Ovary (tissue), 9 donors: ENCODE results near the gene PHOX2B. TPM values are rescaled to one million over a fixed set of nuclear protein-coding genes. Genes with fewer than 3 reads are reported as not detected.

Experiments
- DNase-seq, 5 donors: peaks; one replicate each; pipeline ENCODE4 v3.0.0-alpha.2; 2019 to 2020
- H3K27ac ChIP-seq, 2 donors: fragments of 200-600 bp; one replicate each; pipeline versions ENCODE4 v1.5.1 to v1.8.0; 2019 to 2022
- H3K27me3 ChIP-seq: fragments of 200-600 bp; one replicate; pipeline ENCODE4 v1.8.0; 2022
- H3K36me3 ChIP-seq: fragments of 200-600 bp; sonication (generic); one replicate; pipeline ENCODE4 v1.5.1; 2019
- H3K4me1 ChIP-seq: one replicate; pipeline ENCODE4 v1.8.1; 2013; ENCODE audit warnings: mild to moderate bottlenecking, moderate library complexity; ENCODE audit not compliant: insufficient read depth
- H3K4me3 ChIP-seq: fragments of 200-600 bp; sonication (generic); one replicate; pipeline ENCODE4 v1.5.1; 2017
- H3K9me3 ChIP-seq, 2 donors: fragments of 200-600 bp in 1 of 2; sonication (generic) in 1 of 2; one replicate each; pipeline versions ENCODE4 v1.5.1 to v1.8.1; 2013 to 2019; ENCODE audit warnings: mild to moderate bottlenecking in 1 of 2, moderate library complexity in 1 of 2
- EP300 ChIP-seq: sonication (generic); formaldehyde crosslinking; IDR thresholded peaks from one replicate; pipeline ENCODE4 v1.6.1; 2017; ENCODE audit warnings: antibody characterized with exemption
- POLR2A ChIP-seq: fragments of 450-650 bp; IDR thresholded peaks from one replicate; pipeline ENCODE4 v1.6.1; 2017; ENCODE audit warnings: antibody characterized with exemption, mild to moderate bottlenecking, moderate library complexity
- WGBS, 3 donors: extraction: QIAGEN DNeasy Blood & Tissue Kit in 1 of 3; methylation state at CpG; one replicate each; pipeline versions ENCODE4 v1.1.5 to v1.1.7; 2013 to 2017; 5-methylcytosine and 5-hydroxymethylcytosine counted together
- intact Hi-C, 4 donors: fragments of 100-400 bp; cut with DNase I; formaldehyde crosslinking; loops; one replicate each; pipeline versions ENCODE4 v1.11.0 to v1.15.1; 2022 to 2023
- polyA plus RNA-seq, 2 donors: library from polyadenylated mRNA; stranded (reverse); fragments of 200-250 nt in 1 of 2; fragments of 350-450 nt in 1 of 2; fragmentation: Illumina TruSeq in 1 of 2; extraction: RNeasy Lipid Tissue Mini Kit (QIAGEN cat#74804) in 1 of 2; gene quantifications; one replicate each; pipeline ENCODE4 v1.2.3, GENCODE V29; 2013 to 2014
- small RNA-seq: library from RNA; depleted of rRNA; stranded (forward); fragments of <200 nt; gene quantifications from one replicate; pipeline ENCODE3, GENCODE V24; 2016
- total RNA-seq, 7 donors: library from RNA; depleted of rRNA in 2 of 7; stranded (reverse); fragments of >200 nt in 2 of 7; fragmentation: NEBNext Ultra II Directional in 3 of 7; extraction: Animal tissue kit (Norgen Biotek cat#: 25700) in 3 of 7; gene quantifications; one replicate each; pipeline versions ENCODE4 v1.1.0 to v1.2.4, GENCODE V29; 2016 to 2023
- TF ChIP-seq, protein P1 (sequence below), 3 donors: fragments of 450-650 bp in 2 of 3; fragments of 200-600 bp in 1 of 3; IDR thresholded peaks; one replicate each; pipeline versions ENCODE4 v1.5.1 to v1.8.0; 2016 to 2022; ENCODE audit warnings: antibody characterized with exemption in 3 of 3, mild to moderate bottlenecking in 1 of 3
- donor health status: DM: no; HTN: no; CAD: no; lungs with moderate emphysema.
- donor health status: DM: no; HTN: no; CAD: no.
- donor health status: Bipolar disorder and iron deficiency.
- donor health status: DM: yes; HTN: yes; CAD: no.
- donor health status: DM: no; HTN: no; CAD: no.
- donor health status: DM: yes; HTN: yes; CAD: no.

The PHOX2B gene
- total and polyA plus RNA-seq, 9 donors, result not detected

DNA sequence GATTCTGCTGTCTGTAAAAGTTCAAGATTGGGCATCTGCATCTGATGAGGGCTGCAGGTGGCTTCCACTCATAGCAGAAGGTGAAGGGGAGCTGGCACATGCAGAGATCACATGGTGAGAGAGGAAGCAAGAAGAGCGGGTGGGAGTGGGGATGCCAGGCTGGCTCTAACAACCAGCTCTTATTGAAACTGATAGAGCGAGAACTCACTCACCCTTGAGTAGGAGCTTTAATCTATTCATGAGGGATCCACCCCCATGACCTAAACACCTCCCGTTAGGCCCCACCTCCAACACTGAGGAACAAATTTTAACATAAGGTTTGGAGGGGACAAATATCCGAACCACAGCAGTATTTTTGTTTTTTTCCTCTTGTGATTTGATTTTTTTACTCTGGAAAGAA is 45.8 kb downstream of the PHOX2B start:
- intact Hi-C loops, result loop anchor here in 1 of 4 donors (5.0 kb wide), 1 partner anchor 180 kb away; no protein-coding TSS in a partner anchor
- TF ChIP-seq, protein P1, sequence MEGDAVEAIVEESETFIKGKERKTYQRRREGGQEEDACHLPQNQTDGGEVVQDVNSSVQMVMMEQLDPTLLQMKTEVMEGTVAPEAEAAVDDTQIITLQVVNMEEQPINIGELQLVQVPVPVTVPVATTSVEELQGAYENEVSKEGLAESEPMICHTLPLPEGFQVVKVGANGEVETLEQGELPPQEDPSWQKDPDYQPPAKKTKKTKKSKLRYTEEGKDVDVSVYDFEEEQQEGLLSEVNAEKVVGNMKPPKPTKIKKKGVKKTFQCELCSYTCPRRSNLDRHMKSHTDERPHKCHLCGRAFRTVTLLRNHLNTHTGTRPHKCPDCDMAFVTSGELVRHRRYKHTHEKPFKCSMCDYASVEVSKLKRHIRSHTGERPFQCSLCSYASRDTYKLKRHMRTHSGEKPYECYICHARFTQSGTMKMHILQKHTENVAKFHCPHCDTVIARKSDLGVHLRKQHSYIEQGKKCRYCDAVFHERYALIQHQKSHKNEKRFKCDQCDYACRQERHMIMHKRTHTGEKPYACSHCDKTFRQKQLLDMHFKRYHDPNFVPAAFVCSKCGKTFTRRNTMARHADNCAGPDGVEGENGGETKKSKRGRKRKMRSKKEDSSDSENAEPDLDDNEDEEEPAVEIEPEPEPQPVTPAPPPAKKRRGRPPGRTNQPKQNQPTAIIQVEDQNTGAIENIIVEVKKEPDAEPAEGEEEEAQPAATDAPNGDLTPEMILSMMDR (IDR thresholded peaks at IDR 0.05), result no peak
- TF ChIP-seq EP300 (no peak), POLR2A (no peak)
- Histone ChIP-seq H3K9me3 (no peaks in the 10 kb centered on the region), H3K27me3 (no peaks in the 10 kb centered on the region), H3K36me3 (no peaks in the 10 kb centered on the region), H3K4me1 (no peaks in the 10 kb centered on the region), H3K4me3 (no peak overlapping the region), H3K27ac (no peak overlapping the region)
- 67 to 80% (median 76%) methylated on average over 4 of the region's 4 CpGs for WGBS, 3 donors
- no peak for DNase-seq

DNA sequence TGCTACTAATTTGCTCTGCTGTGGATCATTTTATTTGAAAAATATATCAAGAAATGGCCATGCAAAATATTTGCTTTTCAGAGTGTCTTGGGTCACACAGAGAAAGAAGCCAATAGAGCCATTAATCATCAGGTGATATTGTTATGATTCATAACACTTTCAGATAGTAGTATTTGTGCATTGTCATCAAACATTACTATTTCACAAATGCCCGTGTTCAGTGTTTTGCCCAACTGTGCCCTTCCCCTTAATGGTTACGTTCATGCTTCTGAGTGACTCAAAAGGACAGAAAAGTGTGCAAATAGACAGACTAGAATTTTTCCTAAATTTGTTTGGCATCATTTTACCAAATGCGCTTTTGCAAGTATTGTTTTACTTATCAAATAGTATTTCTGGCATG is 46.5 kb downstream of the PHOX2B start:
- Histone ChIP-seq H3K4me3 (no peak overlapping the region), H3K27me3 (no peaks in the 10 kb centered on the region), H3K27ac (no peak overlapping the region), H3K4me1 (no peaks in the 10 kb centered on the region), H3K36me3 (no peaks in the 10 kb centered on the region), H3K9me3 (no peaks in the 10 kb centered on the region)
- no peak for DNase-seq
- WGBS, 3 donors, result 68 to 77% (median 72%) methylated on average over 3 of the region's 3 CpGs
- TF ChIP-seq, protein P1 (IDR thresholded peaks at IDR 0.05), result no peak
- TF ChIP-seq POLR2A (no peak), EP300 (no peak)
- intact Hi-C loops, result loop anchor here in 1 of 4 donors (5.0 kb wide), 1 partner anchor 180 kb away; no protein-coding TSS in a partner anchor

DNA sequence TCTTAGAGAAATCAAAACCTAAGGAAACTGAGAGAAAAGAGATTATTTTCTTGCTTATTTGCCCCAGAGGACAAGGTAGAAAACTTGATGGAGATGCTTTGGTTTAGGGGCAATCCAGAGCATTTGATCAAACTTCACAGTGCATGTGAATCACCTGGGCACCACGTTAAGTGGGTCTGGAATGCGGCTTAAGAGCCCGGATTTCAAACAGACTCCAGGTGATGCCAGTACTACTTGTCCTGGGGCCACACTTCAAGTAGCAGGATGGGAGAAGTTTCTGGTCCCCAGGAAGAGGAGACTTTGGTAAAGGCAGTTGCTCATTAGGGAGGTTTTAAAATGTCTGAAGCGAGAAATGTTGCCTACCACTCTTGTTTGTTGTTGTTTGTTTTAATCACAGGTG is 51.8 kb downstream of the PHOX2B start:
- no peak for DNase-seq
- Histone ChIP-seq H3K4me1 (no peaks in the 10 kb centered on the region), H3K27ac (no peak overlapping the region), H3K4me3 (no peak overlapping the region), H3K9me3 (no peaks in the 10 kb centered on the region), H3K27me3 (no peaks in the 10 kb centered on the region), H3K36me3 (no peaks in the 10 kb centered on the region)
- intact Hi-C loops, result loop anchor here in 1 of 4 donors (10.0 kb wide), 1 partner anchor 188 kb away; no protein-coding TSS in a partner anchor
- WGBS, 3 donors, result 71 to 77% (median 77%) methylated on average over 4 of the region's 4 CpGs
- TF ChIP-seq EP300, result no peak
- no peak for TF ChIP-seq POLR2A
- TF ChIP-seq, protein P1 (IDR thresholded peaks at IDR 0.05), result no peak

DNA sequence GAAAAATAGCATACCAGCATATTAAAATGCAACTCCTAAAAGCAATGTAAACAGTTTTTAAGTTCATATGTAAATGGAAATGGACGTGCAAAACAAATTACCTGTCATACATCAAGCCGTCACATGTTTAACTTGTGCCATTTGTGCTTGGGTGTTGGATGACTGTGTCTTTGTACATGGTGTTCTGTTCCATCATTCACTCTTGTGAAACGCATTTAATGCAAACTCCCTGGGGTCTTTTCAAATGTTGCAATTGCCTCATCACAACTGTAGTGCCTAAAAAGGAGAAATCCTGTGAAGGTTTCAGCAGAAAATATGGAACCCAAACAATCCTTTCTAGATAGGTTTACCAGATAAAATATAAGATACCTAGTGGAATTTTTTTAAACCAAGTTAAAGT is 52.4 kb downstream of the PHOX2B start:
- TF ChIP-seq EP300 (no peak), POLR2A (no peak)
- TF ChIP-seq, protein P1 (IDR thresholded peaks at IDR 0.05), result no peak
- no peaks in the 10 kb centered on the region for H3K27me3 ChIP-seq
- WGBS, 3 donors, result 88 to 95% (median 92%) methylated on average over 3 of the region's 3 CpGs
- no peak overlapping the region for H3K27ac ChIP-seq
- no peak overlapping the region for H3K4me3 ChIP-seq
- H3K9me3 ChIP-seq, result no peaks in the 10 kb centered on the region
- DNase-seq, result no peak
- intact Hi-C loops, result loop anchor here in 1 of 4 donors (10.0 kb wide), 1 partner anchor 189 kb away; no protein-coding TSS in a partner anchor
- H3K4me1 ChIP-seq, result no peaks in the 10 kb centered on the region
- H3K36me3 ChIP-seq, result no peaks in the 10 kb centered on the region

Small RNA genes within 50 kb of the gene (small RNA-seq; reads per million reads assigned to genes)
- gene RNU1-49P, result not detected

Other genes starting within 250 kb of the PHOX2B start
- gene LIMCH1, start 210.6 kb downstream of the PHOX2B start, total RNA-seq, result 10 to 100 TPM; 18.6 to 36.0 (median 23.6) TPM
- 10 to 100 TPM in 1 of 2 donors, 1 to 10 TPM in 1; 9.7 to 56.6 TPM for gene LIMCH1, start 210.6 kb downstream of the PHOX2B start, polyA plus RNA-seq
- gene TMEM33, start 186.7 kb upstream of the PHOX2B start, total RNA-seq, result 10 to 100 TPM; 25.4 to 50.9 (median 38.8) TPM
- gene TMEM33, start 186.7 kb upstream of the PHOX2B start, polyA plus RNA-seq, result 10 to 100 TPM in 1 of 2 donors, 1 to 10 TPM in 1; 8.8 to 31.0 TPM
- gene DCAF4L1, start 233.0 kb upstream of the PHOX2B start, total RNA-seq, result under 1 TPM in 5 of 7 donors, not detected in 2; 0.05 to 0.13 (median 0.11) TPM
- under 1 TPM; 0.07 to 0.12 TPM for gene DCAF4L1, start 233.0 kb upstream of the PHOX2B start, polyA plus RNA-seq
- gene SLC30A9, start 241.8 kb upstream of the PHOX2B start, total RNA-seq, result 10 to 100 TPM; 35.5 to 49.8 (median 45.7) TPM
- 10 to 100 TPM; 21.2 to 39.7 TPM for gene SLC30A9, start 241.8 kb upstream of the PHOX2B start, polyA plus RNA-seq